HG02759 (cell line): ENCODE data around the gene PTPRT.

Experiments
- ATAC-seq: cut with Tn5 transposase; IDR thresholded peaks from one replicate; pipeline ENCODE4 v1.9.1; 2021; ENCODE audit warnings: mild to moderate bottlenecking, moderate library complexity; ENCODE audit not compliant: unreplicated experiment

The PTPRT gene

DNA sequence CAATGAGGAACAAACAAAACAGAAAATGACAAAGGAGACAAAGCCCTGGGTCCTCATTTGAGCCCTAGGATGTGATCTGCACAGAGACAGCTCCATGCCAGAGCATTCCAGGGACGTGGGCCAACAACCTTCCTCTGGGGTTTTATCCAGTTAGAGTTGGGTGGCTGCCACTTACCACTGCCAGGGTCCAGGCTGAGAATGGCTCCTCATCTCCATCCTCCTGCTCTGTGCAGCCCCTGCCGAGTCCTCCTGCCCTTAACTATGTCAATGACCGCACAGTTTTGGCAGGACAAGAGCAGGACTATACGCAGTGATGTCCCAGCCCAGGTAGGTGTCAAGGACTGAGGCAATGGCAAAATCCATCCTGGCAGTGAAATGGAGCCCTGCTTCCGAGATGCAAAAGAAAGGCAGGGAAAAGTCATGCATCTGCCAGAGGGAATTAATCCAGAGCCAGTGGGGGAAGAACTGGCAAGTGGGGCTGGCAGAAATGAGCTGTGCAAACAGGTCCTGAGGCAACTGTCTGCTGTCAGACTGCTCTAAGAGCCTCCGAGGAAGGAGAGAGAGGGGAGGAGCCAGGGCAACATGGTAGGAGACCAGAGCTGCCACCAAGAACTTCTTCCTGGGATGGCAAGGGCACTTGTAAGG lies 449.4 kb downstream of the PTPRT start:
- no peak for ATAC-seq

DNA sequence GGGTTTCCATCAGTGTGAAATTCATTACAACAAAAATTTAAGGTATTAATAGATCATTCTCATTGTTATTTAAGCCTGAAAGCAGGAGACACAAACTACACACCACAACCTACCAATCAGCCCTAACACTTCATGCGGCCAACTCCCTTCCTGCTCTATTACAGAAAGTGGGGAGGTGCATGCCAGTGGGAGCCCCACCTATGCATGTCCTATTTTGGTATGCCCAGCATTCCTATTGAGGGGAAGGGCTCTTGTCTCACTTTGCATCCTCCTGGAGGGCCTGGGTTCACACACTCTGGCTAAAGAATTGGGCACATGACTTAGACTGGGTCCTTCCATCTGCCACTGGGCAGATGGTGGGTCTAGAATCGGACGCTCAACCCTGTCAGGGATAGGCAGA lies 450.0 kb downstream of the PTPRT start:
- no peak for ATAC-seq

DNA sequence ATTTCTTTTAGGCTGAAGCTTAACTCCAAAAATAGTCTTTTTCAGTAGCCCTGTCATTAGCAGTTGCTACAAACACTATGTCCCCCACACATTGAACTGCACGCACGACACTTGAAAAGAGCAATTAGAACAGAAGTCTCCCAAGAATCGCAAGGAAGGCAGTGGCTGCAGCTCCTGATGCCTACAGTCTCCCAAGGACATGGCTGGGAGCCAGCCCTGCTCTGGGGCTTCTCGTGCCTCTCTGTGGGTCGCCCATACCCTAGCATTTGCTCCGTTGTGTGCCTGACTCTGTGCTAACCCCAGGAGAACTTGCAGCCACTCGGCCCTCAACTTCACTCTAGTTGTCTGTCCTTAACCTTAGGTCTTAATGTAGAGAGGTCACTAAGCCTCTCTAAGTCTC lies 454.2 kb downstream of the PTPRT start:
- no peak for ATAC-seq

DNA sequence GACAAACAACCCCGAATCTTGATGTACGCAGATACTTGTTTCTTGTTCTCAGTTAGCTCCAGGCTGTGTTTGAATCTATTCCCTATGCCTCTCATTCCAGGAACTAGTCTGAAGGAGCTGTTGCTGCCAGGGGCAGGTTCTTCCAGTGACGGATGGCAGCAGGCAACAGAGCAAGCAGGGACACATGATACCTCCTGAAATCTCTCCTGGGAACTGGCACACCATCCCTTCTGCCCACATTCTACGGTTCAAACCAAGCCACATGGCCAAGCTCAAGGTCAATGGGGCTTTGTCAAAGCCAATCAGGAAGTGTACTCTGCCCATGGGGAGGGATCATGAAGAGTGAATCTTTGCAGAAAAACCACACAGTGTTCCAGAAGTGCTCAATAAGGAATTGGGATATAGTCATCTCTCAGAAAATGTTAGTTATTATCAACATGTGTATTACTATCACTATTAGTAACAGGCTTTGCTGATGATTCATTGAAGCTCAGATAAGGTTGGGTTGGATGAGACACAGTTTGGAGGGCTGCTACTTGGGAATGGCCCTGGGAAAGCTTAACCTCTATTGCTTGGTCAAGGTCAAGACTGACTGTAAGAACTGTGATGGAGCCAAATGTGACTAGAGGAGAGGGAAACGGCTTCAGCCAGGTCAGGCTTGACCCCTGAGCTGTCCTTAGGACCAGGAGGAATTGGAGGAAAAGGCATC lies 454.9 kb downstream of the PTPRT start:
- no peak for ATAC-seq

DNA sequence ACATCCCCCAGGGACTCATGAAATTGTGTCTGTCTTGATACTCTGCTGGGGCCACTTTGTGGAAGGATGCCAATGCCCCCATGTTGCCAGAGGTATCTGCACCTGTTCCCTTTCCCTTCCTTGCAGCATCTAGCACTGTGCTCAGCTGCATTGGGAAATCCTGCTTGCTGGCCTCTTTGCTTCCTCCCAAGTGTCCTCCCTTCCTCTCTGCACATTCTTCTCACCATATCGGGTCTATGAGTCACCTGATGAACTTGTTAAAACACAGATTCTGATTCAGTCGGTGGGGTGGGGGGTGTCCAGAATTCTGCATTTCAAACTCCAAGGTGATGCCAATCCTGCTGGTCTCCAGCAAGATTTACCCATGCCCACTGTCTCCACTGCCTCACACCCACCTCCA lies 467.8 kb downstream of the PTPRT start:
- no peak for ATAC-seq

DNA sequence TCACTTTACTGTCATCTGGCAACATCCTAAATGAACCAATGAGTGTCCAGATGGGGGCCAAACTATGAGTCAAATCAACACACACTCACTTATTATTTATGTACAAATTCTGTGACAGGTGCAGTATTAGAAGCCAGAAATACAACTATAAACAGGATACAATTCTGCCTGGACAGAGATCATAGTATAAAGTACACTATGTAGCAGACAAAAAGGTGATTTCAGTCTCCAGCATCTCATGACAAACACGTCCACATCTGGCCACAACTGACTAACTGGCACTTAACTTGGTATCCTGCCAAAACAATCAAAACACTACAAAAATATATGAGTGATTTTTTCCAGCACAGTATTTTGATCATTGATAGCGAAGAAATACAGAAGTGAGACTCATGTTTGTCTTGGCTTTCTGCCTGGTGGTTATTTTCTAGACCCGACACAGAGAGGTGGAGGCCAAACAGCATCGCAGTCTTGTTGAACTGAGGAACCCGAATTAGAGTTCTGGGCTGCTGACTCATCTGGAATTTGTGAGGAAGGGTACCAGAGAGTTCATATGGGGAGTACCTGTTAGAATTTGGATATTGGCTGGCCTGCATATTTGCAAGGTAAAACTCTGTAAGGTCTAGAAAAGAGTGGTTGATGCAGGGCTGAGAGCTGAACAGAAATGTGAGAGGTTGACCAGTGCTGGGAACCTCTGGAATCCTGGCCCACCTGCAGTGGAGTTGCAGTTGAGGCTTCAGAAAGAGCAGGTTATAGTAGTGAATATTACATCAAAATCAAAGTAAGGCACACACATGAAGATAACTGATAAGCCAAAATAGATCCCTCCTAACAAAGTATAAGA lies 475.2 kb downstream of the PTPRT start:
- no peak for ATAC-seq

DNA sequence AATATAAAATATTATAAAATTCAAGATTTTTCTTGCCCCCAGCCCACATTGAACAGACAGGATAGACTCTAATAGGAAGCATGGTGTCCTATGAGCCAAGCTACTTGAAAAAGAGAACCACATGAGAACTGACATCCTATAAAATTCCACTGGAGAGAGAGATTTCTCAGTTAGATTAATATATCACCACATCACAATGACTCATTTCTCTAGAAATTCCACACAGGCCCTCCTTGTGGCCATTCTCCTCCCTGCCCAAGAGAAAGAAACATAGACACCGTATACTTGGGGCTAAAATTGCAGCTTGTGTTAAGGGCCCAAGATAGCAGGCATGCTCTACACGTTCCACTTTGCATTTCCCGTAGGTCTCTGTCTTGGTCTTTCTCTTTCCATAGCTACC lies 481.4 kb downstream of the PTPRT start:
- no peak for ATAC-seq

DNA sequence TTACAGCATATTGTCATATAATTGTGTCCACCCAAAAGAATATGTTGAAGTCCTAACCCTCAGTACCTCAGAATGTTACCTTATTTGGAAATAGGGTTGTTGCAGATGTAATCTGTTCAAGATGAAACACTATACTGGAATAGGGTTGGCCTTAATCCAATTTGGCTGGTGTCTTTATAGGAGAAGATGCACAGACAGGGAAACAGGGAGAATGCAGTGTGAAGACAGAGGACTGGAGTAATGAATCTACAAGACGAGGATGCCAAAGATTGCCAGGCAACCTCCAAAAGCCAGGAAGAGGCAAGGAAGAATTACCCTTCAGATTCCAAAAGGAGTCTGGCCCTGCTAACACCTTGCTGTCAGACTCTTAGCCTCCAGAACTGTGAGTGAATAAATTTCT lies 482.9 kb downstream of the PTPRT start:
- no peak for ATAC-seq

DNA sequence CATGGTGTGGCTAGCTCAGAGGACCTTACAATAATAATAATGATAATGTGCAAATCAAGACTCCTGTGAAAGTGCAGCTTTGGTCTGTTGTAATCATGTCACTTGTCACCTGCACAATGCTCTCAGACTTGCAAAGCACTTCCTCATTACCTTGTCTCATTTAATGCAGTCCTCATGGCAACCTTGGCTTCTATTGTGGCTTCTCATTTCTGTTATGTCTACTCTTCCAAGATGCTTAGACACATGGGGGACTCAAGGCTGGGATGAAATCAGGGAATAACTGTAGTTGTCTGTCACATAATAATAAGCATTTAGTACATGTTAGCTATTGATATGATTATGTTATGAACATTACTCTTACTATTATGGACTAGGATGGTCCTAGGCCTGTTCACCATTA lies 484.2 kb downstream of the PTPRT start:
- no peak for ATAC-seq

DNA sequence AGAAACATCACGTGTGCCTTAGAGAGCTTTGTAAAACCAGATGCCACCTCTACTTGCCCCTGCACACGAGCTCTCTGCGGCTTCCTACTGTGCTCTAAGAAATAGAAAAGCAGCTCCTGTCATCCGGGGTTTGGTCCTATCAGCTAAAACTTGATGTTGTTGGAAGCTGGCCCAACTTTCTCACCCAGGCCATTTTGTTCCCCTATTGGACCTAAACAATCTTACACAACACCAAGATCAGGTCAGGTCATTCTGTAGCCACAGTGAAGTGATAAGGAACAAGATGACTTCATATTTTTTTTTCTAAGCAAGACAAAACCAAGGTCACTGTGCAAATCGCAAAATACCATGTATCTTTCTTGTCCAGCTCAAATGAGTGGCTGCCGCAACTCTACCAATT lies 486.0 kb downstream of the PTPRT start:
- no peak for ATAC-seq

DNA sequence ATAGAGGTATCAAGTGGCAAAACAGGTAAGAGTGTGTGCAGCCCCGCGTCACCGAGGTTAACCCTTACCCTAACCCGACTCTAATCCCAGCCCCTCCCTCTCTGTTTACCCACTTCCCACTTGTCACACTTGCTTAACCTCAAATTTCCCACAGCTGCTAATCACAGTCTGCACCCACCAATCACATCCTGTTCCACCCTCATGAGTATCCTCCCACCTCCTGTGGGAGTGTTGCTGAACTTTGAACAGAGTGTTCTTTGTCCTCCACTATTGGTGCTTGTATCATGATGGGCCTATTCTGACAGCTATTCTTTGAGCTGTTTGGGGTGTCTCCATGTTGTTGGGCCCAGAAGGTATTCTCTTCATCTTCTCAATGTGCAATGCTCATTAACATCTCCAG lies 487.8 kb downstream of the PTPRT start:
- ATAC-seq: no peak

DNA sequence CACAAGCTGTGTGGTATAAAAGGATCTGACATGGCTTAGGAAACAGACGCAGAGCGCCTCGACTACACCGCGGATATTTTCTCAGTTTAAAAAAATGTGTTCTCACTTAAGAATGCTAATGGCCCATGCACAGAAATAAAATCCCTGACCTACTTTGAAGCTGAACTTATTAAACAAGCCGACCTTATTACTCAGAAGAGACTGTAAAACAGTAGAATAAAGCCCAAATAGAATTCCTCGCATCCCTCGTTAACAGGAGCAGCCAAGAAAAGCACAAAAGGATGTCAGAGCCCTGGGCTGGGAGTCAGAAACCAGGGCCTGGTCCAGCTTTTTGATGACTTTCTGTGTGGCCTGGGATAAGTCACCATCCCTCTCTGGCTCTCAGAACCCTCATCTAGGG lies 489.3 kb downstream of the PTPRT start:
- ATAC-seq: no peak

DNA sequence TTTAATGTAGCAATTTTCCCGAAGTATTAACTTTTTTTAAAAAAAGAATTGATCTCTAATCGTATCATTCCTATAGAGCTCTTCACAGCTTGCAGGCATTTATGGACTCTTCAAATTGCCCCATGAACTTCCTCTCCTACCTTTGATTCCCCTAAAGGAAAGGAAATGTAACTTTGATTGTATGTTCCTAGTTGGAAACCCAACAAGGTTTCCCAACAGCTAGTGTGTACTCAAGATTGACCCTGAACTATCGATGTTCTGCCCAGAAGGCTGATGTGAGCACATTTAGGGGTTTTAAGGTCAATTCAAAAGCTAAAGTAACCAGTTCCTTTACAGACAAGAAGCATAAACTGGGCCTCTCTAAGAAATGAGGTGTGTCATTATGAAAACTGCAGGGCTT lies 491.7 kb downstream of the PTPRT start:
- ATAC-seq: no peak

DNA sequence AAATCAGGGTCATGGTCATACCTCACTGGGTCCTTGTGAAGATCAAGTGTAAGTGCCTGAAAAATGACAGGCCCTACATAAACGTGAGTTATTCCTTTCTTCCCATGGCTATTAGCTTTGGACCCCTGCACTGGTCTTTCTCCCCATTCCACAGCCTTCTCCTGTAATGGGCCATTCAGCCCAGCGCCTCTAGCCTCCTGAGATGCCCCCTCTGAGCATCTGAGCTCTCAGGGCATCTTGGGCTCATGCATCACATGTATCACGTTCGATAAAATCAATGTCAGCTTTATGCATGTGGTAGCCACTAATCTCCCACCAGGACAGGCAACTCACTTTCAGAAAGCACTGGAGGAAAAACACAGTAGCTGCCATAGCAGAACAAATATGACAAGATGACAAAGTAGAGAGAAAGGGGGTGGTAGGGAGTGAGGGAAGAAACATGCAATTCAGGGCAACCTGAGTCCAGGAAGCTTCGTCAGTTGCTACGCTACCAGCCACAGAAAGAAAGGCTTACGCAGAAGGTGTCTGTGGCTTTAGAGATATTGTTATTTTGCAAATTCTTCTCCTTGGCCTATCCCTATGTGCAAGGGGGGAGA lies 498.8 kb downstream of the PTPRT start:
- ATAC-seq: no peak

DNA sequence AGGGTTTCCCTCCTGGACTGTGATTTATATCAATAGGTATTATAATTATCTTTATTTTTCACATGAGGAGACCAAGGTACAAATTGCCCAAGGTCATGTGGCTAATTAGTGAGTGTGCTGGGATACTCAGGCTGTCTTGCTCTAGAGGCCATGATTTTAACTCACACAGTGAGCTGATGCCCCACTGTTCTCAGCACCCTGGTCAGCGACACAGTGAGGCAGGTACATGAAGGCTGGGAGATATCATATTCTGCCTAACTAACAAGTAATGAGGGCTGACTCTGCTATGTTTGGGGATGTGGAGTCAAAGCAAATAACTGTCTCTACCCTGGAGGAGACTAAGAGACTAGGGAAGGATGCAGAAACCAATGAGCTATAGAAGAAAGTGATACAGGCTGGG lies 501.1 kb downstream of the PTPRT start:
- ATAC-seq: no peak

DNA sequence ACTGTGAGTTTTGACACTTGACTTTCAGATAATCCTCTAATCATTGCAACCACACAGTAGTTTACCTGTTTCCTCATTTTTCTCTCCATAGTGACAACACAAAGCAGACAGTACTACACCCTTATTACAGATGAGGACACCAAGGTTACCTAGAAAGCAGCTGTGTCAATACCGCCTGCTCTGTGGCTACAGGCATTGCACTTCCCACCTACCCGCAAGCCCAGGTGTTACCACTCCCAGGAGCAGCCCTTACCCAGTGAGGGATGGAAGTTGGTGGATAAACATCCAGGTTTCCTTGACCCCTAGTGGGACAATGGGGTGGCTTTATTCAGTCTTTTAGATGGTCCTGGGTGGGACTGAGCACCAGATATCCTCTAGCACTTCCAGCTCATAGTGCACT lies 503.6 kb downstream of the PTPRT start:
- ATAC-seq: no peak

DNA sequence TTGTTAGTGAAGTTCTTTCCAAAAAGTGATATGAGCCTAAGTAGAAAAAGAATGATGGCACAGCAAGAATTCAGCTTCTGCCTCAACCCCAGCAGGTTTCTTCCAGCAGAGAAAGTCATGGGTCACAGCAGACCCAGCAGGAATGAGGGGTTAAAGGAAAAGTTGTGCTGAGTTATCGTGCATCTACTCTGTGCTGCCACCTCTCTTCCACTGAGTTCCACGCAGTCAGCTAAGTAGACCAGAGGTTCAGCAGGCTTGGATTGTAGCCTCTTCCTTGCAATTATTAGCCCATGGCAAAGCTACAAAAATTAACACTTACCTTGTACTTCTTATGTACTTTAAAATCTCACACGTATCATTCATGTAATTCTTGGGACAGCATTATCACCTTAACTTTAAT lies 510.8 kb downstream of the PTPRT start:
- ATAC-seq: no peak

DNA sequence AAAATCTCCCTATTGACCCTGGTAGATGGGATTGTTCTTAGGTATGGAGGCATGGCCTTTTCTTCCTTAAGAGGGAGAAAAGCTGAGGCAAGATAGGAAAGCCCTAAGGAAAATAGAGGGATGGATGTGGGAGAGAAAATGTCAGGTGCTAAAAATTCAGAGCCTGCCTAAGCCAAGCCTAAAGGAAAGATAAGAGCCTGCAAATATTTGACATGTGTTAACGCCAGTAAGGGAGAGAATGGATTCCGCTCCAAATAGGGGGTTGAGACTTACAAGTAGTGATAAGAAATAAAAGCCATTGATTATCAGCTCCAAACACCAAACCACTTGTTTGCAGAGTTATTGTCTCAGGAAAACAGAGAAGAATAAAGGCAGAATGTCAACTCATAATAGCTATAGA lies 533.6 kb downstream of the PTPRT start:
- no peak for ATAC-seq

DNA sequence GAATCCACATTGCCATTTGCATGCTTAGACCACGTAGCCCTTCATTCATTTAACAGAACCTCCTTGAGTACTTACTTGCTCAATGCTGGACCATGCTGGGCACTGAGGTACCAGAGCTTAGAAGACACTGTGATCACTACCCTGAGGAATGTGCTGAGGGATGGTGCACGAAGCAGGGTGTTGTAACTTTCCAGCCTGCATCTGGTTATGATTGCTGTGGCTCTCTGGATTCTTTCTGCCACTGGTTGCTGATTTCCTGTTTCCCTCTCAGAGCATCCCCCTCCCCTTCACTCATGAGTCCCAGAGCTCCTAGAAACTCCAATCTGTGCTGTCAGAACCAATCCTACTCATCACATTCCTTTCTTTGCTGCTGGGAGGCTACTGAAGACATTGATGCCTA lies 537.4 kb downstream of the PTPRT start:
- ATAC-seq: no peak

DNA sequence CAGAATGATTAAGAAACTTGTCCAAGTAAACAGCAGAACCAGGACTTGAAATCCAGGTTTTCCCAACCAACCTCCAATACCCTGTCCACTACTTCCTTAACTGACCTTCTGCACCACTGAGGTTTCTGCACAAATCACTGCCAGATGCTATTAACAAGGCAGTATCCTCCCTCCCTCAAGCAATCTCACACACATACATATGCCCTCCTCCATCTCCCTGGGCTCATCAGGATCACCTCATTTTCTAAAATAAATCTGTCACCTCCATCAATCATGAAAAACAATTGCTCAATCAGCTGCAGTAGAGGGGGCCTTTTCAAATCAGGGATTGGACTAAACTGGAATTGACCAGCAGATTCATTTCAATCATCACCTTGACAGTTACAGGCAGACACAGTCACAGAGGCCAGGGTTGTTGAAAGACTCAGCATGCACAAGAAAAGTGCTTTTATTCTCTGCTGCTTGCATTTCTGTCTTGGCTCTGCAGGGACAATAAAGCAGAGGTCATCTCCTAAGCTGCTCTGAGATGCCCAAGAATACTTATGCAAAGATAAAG lies 539.4 kb downstream of the PTPRT start:
- no peak for ATAC-seq

DNA sequence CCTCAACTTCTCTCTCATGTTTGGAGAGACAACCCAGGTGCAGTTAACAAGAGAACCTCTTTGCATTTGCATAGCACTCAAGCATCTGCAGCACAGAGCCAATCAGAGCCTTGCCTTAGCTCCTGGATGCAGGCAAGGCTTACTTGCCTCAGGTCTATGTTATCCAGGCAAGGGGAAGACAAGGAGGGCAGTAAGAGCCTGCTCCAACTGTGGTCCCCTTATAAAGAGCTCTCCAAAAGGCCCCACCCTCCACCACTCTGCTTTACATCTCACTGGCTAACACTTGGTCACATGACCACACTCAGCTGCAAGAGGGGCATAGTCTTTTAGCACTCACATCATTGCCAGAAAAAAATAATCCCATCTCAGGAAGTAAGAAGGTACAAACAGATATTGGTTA lies 540.0 kb downstream of the PTPRT start:
- ATAC-seq: no peak
